HG02885 (cell line): ENCODE results near the gene CADPS.

Experiments
- ATAC-seq: cut with Tn5 transposase; IDR thresholded peaks from one replicate; pipeline ENCODE4 v1.9.1; 2021; ENCODE audit warnings: mild to moderate bottlenecking; ENCODE audit not compliant: unreplicated experiment, poor library complexity

Gene CADPS

DNA sequence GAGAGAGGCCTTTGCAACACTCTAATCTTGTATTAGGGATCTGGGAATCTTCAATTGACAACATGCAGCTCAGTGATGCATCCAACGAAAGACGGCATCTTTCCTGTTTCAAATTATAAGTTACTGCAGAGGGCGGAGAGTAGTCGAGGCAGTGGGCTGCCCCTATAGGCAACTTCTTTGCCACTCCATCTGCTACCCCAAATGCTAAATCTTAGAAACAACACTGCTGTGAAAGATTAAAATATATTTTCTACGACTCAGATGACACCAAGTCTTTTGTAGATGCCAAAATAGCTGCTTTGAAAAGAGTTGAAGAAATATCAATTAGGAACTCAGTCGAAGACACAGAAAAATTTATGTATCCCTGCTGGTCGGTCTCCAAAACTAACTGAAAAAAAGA lies 340.9 kb downstream of the CADPS start:
- ATAC-seq: no peak

DNA sequence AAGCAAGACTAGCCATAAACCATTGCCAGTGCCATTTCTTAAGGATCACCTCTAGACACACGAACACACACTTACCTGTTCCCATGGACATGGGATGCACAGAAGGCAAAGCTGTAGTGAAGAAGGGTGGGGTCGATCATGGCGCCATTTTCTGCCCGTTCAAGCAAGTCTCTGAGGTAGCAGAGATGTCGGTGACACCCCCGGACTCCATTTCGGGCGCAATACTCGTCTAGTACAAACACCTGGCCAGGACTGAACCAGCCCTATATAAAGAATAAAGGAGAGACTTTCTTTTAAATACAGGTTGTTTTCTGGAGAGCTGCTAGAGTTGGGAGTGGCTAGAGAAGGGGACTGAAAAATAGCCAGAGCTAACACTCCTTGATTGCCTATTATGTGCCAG lies 342.4 kb downstream of the CADPS start:
- no peak for ATAC-seq

DNA sequence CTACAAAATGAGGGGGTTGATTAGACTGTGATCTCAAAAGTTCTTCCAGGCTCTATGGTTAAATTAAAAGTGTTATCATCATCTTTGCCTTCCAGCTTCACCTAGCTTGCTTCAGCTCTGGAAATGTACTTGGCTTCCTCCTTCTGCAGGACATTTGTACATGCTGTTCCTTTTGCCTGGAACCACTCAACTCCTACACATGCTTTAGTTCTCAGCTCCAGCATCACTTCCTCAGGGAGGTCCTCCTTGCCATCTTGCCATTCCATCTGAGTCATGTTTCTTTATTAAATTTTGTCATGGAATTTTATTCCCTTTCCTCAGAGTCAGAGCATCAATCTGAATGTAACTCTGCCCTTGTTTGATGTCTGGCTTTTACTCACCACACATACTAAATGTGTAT lies 343.2 kb downstream of the CADPS start:
- ATAC-seq: no peak

DNA sequence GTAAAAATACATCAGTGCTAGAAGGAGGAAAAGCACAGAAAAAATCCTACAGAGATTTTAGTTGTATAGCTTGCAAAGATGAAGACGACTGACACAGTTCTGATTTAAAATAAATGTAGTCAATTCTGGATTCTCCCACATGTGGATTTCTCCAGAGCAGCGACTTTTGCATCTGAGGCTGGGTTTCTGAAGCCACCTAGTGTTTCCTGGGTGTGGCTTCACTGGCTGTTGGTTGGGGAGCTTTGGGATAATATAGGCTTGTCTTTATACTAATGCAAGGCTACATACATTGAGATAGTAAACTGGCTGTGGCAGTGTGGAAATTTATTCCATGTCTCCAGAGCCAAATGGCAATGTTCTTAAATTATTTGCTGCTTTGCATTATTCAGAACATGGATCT lies 343.7 kb downstream of the CADPS start:
- ATAC-seq: no peak

DNA sequence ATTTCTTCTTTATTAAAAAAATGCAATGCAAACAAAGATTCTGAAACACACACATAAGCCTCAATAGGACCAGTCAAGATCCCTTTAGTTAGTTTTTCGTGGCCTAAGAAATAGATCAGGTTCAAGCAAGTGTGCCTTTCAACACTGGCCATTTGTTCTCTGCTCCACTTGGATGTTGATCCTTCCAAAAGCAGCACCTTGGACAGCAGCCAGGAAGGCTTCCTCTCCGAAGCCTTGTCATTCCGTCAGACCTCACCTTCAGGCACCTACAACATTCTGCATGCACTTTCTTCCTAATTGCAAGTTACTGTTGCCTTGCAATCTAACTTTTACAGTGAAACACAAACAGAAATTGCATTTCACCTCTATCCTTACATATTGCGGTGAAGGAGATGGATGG lies 346.0 kb downstream of the CADPS start:
- no peak for ATAC-seq

DNA sequence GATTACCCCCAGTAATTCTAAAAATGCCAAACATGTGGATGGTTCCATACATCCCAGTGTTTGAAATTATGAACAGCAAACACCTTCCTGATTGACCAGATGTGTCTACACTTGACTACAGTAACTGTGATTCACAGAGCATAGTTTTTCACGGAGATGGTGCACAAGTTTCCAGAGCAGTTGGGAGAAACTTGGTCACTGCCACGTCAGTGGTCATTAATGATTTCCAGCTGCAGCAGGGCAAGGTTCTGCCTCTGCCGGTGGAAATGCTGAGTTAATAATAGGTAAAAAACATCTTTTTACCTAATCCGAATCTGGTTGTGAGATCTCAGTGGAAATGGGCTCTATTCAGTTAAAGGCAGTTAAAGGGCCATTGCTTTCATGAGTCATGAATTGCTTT lies 347.7 kb downstream of the CADPS start:
- no peak for ATAC-seq

DNA sequence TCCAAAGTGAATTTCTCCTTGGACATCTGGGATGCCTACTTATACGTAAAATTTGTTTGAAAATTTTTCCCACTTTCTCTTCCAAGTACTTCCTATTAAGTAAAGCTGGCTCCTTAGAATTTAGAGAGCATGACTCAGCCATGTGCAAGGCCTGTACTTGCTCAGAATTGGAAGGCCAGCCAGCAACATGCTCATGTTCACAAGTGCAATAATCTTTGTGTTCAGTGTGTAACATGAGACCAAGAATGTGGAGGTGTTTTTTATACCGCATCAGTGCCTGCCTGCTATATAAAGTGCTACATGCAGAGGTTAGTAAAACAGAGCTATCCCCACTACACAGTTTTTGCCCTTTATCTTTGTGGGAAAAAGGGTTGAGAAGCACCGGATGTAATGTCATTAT lies 349.9 kb downstream of the CADPS start:
- no peak for ATAC-seq

DNA sequence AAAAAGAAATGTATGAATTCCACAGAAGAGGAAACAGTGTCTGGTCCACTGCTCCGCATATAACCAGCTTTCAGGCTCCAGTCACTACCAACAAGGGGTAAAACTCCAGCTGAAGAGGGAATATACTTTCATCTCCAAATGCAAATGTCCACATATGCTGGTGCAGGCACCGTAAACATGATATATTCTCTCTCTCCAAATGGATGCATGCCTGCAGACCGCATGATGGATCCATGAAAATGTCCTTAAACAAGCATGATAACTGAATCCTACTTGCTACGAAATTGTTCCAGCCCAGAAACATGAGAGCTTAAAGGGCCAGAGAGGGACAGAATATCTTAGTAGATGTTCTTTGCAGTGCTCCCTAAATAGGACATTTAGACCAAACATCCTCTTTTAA lies 351.5 kb downstream of the CADPS start:
- ATAC-seq: no peak

DNA sequence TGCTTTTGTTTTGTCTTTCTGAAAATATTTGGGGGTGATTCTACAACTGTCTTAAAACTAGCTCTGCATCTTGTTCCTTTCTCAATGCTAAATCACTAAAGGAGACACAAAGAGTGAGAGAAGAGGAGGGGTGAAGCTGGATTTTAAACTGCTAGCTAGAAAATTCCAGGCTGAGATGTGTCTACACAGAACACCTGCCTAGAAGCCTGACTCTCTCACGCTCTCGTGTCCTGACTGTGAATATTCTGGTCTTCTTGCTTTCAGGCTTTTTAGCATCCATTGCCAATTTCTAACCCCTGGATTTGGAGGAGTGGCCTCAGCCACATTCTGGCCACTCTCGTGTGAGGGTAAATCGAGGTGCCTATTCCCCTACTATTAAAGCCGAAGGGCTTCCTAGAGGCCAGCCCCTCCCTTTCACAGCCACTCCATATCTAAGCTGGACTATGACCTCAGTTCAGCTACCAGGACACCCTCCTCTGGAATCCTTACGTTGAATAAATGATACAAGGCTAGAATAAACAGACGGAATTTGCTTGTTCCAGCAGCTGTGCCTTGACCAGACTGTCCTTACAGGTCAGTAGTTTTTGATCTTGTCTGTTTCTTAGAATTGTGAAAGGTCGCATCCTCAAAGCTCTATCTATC lies 353.6 kb downstream of the CADPS start:
- no peak for ATAC-seq

DNA sequence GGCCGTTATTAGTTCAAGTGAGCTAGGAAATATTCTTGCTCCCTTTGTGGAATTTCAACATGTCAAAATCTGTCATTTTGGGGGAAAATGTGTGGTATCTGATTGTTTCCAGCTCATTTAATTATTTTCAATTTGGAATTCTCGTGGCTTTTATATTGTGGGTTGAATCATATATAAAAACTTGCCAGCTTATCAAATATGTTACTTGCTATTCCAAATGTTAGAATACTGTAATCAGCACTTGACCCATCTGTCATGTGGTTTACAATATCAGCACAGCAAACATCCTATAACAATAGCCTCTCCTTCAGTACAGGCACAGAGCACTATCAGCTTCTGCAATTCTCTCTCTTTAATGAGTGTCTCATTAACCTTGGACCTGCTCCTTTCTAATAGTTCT lies 371.7 kb downstream of the CADPS start:
- no peak for ATAC-seq

DNA sequence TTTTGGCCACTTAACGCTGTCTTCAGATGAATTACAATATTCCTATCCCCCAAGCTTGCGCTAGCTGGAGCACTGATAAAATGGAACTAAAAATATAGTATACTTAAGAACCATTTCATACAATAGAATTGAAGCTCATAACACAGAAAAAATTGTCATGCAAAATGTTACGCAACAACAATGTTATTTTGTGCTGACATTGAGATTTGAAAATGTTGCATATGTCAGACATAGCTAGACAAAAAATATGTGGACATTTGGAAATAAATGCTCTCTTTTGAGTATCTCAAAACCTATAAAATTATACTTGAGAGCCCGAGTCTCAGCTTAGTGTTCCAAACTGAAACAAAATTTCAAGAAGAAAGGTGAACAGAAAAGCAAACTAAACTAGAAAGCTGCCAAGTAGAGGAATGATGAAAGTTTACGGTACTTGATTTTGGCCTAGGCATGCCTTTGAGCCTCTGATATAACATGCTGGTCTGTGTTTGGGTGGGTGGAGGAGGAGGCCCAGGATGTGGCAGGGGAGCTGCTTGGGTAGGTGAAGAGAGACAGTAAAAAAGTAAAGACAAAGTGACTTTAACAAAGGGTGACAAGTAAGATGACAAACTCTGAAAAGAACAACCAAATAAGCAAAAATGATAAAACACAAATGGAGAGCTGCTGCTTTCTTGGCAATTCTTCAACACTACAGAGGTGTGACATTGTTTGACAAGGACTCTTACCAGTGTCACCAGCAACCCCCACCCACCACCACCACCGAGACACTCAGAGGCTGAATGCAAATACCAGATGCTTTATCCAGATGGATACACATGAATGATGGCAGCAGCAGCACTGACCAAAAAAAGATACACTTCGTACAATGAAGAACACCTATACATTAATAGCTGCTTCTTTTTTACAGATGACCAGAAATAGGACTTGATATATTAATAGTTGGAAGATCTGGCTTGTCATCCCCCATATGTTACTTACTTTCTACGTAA lies 372.6 kb downstream of the CADPS start:
- no peak for ATAC-seq

DNA sequence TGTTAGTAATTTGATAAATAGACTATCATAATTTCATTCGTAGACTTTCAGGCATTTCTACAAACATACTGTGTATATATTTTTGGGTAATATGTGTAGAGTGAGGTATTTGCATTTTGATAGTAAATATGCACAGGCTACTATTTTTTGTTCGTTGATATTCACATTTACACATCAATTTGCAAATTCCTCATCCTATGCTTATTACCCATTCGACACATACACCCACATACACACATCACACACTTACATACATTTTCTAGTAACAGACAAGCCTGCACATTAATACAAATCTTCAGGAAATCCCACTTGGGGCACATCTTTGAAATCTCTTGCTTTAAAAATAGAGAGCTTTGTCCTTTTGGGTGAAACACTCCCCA lies 373.9 kb downstream of the CADPS start:
- no peak for ATAC-seq

DNA sequence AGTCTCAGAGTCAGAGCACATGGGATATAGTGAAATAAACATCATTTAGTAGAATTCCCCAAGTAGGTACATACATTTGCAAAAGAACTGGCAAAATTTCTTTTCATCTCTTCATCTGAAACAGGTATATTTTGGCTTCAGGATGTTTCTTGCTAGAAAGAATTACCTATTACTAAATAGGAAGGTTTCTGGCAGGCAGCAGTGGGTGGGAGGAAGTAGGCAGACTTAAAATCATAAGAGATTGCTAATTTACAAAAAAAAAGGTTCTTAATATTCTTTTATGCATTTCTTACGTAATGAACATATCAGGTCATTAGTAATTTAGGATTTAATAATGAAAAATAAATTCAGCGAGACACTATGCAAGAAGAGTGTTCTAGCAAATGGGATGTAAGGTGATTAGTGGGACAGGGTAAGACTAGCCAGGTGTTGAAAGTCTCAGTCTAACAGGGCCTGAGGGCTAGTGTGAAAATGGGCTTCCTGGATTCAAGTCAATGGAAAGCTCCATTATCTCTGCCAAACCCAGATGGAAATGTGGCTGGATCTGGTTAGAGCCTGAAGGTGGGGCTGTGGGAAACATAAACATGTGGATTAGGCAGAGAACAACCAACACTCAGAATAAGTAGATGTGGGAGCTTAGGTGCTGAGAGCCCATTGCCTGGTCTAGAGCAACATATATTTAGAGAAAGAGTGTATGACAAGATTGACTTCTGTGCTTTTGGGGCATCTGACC lies 374.5 kb downstream of the CADPS start:
- ATAC-seq: no peak

DNA sequence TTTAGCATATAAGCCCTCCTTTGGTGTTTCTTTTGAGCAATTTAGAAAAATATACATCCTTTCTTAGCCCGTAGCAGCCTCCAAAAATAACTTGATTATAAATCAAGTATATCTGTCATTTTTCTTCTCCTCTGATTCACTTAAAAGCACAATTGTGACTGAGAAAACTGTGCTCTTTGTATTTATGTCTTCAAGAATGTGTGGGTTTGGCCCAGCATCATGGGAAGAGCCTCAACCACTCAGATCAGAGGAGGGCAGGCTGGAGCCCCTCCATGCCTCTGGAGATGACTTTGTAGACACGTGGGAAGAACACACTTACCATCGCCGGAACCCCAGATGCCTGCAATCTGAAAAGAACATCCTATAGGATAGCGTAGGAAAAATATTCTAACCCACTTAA lies 378.1 kb downstream of the CADPS start:
- no peak for ATAC-seq

DNA sequence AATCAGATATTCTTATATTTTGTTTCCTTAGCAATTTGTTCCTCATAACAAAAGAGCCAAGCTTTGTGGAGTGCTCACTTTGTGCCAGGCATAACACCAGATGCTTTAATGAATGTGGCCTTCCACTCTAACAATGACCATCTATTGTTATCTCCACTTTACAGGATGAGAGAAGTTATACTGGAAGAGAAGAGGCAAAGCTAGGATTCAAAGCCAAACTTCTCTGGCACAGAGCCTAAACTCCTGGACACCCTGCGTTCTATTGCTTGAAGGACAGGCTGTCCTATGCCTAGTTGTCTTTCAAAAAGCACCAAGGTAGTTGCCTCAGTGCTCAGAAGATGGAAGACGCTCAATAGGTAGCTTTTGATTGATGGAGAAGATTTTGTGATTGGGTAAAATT lies 378.7 kb downstream of the CADPS start:
- no peak for ATAC-seq

DNA sequence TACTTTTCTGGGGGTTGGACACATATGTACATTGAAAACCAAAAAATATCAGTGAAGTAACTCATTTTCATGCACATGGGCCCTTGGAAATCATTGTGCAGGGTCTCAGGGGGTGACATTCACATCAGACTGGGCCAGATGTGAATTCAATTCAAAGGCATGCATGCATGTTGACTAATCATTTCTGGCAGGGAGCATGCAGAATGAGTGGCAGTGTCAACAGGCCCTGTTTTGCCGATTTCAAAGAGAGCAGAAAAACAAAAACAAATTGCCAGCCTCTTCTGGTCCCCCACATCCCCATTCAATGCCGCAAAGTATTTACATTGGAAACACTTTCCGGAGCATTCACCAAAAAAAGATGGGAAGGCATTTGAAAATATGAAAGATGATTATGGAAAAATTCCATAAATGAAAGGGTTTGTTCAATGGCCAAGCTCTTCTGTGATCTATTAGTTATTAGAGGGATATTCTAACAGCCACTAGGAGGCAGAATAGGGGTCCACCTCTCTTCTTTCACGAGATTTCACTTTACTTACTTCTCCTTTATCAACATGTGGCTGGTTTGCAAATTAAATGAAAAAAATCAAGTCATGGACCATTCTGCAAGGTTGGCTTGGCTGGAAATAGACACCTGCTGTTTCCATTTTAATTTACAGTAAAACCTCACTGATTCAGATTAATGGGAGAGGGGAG lies 382.0 kb downstream of the CADPS start:
- no peak for ATAC-seq

DNA sequence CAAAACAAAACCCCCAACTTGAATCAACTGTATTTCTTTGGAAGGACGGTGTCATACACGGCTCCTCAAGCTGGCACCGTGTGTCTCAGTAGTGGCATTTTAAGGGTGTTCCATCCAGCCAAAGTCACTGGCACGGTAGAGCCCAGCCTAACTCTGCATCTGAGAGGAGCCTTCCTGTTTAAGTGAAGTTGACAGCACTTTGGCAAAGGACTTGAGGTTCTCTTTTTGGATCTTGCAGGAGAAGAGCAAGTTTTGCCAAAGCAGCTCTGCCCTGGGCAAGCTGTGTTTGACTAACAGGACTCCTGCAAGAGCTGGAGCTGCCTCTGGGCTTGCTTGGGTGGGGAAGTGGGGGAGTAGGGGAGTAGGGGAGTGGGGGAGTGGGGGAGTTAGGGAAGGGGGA lies 392.3 kb downstream of the CADPS start:
- no peak for ATAC-seq

DNA sequence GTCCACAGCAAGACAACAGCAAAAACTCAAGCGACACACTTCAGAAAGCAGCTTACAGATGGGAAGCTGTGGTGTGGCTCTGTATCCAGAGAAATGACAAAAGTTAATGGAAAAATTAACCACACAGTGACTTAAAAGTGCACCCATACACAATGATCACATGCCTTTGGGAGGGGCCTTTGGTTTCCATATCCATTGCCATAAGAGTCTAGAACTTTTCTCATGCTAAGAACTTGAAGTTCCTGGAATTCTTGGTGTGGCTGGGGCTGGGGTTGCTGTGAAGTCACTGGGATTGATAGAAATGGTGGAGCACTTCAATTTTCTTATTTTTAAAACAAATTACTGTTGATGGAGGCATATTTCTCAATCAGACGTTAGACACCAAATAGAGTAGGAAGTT lies 393.3 kb downstream of the CADPS start:
- ATAC-seq: no peak

DNA sequence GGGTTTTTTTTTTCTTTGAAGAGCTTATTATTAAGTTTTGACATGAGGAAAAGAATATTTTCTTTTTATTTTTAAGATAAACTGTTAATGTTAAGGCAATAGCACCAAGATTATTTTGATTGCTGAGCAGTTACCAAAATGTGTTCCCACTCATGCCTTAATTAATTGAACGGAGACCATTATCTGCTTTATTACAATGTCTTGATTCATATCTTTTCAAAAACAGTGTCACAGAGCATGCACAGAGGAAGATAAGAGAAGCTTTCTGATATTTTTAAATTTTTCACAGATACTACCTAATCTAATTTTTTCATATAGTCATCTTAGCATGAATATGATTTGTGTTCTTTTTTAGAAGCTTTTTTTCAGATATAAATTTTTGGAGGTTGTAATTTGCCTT lies 395.2 kb downstream of the CADPS start:
- no peak for ATAC-seq

DNA sequence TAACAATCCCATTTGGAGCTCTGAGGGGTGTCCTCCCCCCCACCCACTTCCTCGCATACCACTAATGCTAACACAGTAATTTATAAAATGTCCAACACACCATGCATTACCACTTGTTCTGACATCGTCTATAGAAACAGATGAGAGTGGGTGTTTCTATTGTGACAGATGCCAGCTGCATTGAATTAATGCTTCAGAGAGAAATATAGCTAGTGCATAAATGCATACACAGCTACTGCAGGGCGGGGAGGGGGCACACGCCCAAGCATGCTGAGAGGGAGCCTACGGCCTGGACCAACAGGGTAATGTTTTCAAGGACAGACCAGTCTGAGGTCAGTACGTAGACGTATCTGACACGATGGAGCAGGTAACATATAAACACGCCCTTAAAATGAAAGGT lies 395.9 kb downstream of the CADPS start:
- no peak for ATAC-seq

DNA sequence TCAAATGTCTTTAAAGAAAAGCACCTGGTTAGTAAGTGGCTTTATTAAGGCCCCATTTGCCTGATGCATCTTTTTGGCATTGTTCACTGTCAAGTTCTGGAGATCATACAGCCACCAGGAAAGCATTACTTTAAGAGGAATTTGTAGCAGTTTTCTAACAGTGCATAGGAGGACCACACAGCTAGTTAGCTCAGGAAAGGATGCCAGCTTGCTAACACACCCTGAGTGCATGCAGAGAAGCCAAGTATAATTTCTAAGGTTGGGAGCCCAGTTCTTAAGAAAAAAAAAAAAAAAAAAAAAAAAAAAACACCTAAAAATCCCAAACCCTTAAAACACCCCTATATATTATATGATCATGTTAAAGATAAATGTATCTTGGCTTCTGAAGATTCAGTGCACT lies 399.9 kb downstream of the CADPS start:
- no peak for ATAC-seq
